ENCODE measurements around the gene TMA7.

TMA7 gene

DNA sequence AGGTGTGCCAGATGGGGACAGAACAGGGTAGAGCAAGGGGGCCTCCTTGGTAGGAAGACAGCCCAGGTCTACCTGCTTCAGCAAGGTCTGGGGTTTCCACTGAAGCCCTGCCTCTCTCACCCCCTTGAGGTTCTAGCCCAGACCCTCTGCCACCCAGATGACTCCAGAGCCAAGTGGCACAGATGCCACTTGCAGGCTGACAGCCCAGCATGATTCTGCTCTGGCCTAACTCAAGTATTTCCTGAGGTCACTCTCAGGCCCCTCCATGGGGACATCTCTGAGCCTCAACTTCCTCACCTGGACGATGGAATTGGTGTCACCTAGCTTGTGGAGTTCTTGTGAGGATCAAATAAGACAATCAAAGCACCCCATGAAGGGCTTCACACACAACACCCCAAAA is 34.1 kb upstream of the TMA7 start:
- H3F3A ChIP-seq (ENCODE audit: low read depth), result no peaks in the 10 kb centered on the region
- H3K79me2 ChIP-seq (ENCODE audit: insufficient read depth, low read length), result no peaks in the 10 kb centered on the region
- H4K20me1 ChIP-seq (ENCODE audit: insufficient read depth, low read length, poor library complexity, severe bottlenecking), result no peaks in the 10 kb centered on the region
- H3K9ac ChIP-seq (ENCODE audit: low read depth, low read length, poor library complexity, severe bottlenecking), result peak overlapping the region; percentile 66
- H2AFZ ChIP-seq (ENCODE audit: low read length), result no peak overlapping the region
- H3K9me2 ChIP-seq (replicated peaks; ENCODE audit: low read depth, low read length), result no peaks in the 10 kb centered on the region
- TF ChIP-seq CTCF (conservative IDR thresholded peaks at IDR 0.05; ENCODE audit: low read length), result no peak
- no peak for TF ChIP-seq EZH2phosphoT487 (IDR thresholded peaks at IDR 0.05; ENCODE audit: borderline replicate concordance)
- H3K36me3 ChIP-seq (ENCODE audit: insufficient read depth, low read length), result peaks cover 64% of the 10 kb centered on the region; the same call in 1 of the 2 replicates
- H3K4me1 ChIP-seq (ENCODE audit: insufficient read depth, low read length, poor library complexity, severe bottlenecking), result peaks cover 17% of the 10 kb centered on the region
- H3K9me3 ChIP-seq (ENCODE audit: insufficient read depth, low read depth, low read length), result no peaks in the 10 kb centered on the region
- H3K4me2 ChIP-seq (ENCODE audit: low read depth, low read length, poor library complexity, severe bottlenecking), result peak overlapping the region; percentile 57
- no peak overlapping the region for H3K4me3 ChIP-seq (ENCODE audit: low read length, poor library complexity, severe bottlenecking)
- no peaks in the 10 kb centered on the region for H3K27me3 ChIP-seq (ENCODE audit: insufficient read depth, low read length, poor library complexity, severe bottlenecking)

- Histone ChIP-seq H4K20me1 (ENCODE audit: insufficient read depth, low read length, poor library complexity, severe bottlenecking) (no peaks in the 10 kb centered on the region), H3K36me3 (ENCODE audit: insufficient read depth, low read length) (peaks cover 67% of the 10 kb centered on the region; the same call in 1 of the 2 replicates), H3F3A (ENCODE audit: low read depth) (no peaks in the 10 kb centered on the region), H3K27me3 (ENCODE audit: insufficient read depth, low read length, poor library complexity, severe bottlenecking) (no peaks in the 10 kb centered on the region), H3K9me2 (replicated peaks; ENCODE audit: low read depth, low read length) (no peaks in the 10 kb centered on the region), H3K9me3 (ENCODE audit: insufficient read depth, low read depth, low read length) (no peaks in the 10 kb centered on the region), H2AFZ (ENCODE audit: low read length) (no peak overlapping the region), H3K4me3 (ENCODE audit: low read length, poor library complexity, severe bottlenecking) (no peak overlapping the region), H3K4me1 (ENCODE audit: insufficient read depth, low read length, poor library complexity, severe bottlenecking) (peaks cover 17% of the 10 kb centered on the region), H3K4me2 (ENCODE audit: low read depth, low read length, poor library complexity, severe bottlenecking) (peak overlapping the region; percentile 57), H3K79me2 (ENCODE audit: insufficient read depth, low read length) (no peaks in the 10 kb centered on the region), H3K9ac (ENCODE audit: low read depth, low read length, poor library complexity, severe bottlenecking) (peak overlapping the region; percentile 66)
- TF ChIP-seq CTCF (conservative IDR thresholded peaks at IDR 0.05; ENCODE audit: low read length), result no peak
- no peak for TF ChIP-seq EZH2phosphoT487 (IDR thresholded peaks at IDR 0.05; ENCODE audit: borderline replicate concordance)
These were observed 33.3 kb upstream of the TMA7 start for GRCh38 chr3:48406443-48407431.

GRCh38 chr3:48407542-48408099 is 32.4 kb upstream of the TMA7 start:
- no peaks in the 10 kb centered on the region for H3F3A ChIP-seq (ENCODE audit: low read depth)

More at GRCh38 chr3:48407542-48408099, 32.4 kb upstream of the TMA7 start:
- Histone ChIP-seq H3K36me3 (ENCODE audit: insufficient read depth, low read length) (peaks cover 75% of the 10 kb centered on the region; the same call in 1 of the 2 replicates), H3K27me3 (ENCODE audit: insufficient read depth, low read length, poor library complexity, severe bottlenecking) (no peaks in the 10 kb centered on the region), H3K79me2 (ENCODE audit: insufficient read depth, low read length) (no peaks in the 10 kb centered on the region), H3K4me3 (ENCODE audit: low read length, poor library complexity, severe bottlenecking) (no peak overlapping the region), H3K4me2 (ENCODE audit: low read depth, low read length, poor library complexity, severe bottlenecking) (no peak overlapping the region), H3K4me1 (ENCODE audit: insufficient read depth, low read length, poor library complexity, severe bottlenecking) (peaks cover 17% of the 10 kb centered on the region), H3K9me2 (replicated peaks; ENCODE audit: low read depth, low read length) (no peaks in the 10 kb centered on the region), H3K9me3 (ENCODE audit: insufficient read depth, low read depth, low read length) (no peaks in the 10 kb centered on the region), H2AFZ (ENCODE audit: low read length) (no peak overlapping the region), H4K20me1 (ENCODE audit: insufficient read depth, low read length, poor library complexity, severe bottlenecking) (no peaks in the 10 kb centered on the region), H3K9ac (ENCODE audit: low read depth, low read length, poor library complexity, severe bottlenecking) (no peak overlapping the region)
- no peak for TF ChIP-seq CTCF (conservative IDR thresholded peaks at IDR 0.05; ENCODE audit: low read length)
- no peak for TF ChIP-seq EZH2phosphoT487 (IDR thresholded peaks at IDR 0.05; ENCODE audit: borderline replicate concordance)
